Mesenchymal stem cell (in vitro differentiated cells and primary cell): ENCODE measurements around the gene BCL2L11.
A peak's percentile ranks its signal among the peaks of the same experiment; 100 is the strongest.

Source experiments
- DNase-seq: peaks from one replicate; pipeline ENCODE4 v3.0.0-alpha.2; 2013
- H2AFZ ChIP-seq: one replicate; pipeline ENCODE4 v1.6.1; 2013; ENCODE audit warnings: low read depth, mild to moderate bottlenecking, control low read depth, inconsistent platforms, low read length, moderate library complexity
- H2AK5ac ChIP-seq: 2 replicates; pipeline ENCODE4 v1.6.1; 2013; ENCODE audit warnings: low read length, moderate library complexity, mild to moderate bottlenecking, inconsistent platforms; ENCODE audit not compliant: severe bottlenecking
- H2BK120ac ChIP-seq: one replicate; pipeline ENCODE4 v1.6.1; 2013; ENCODE audit warnings: low read depth, mild to moderate bottlenecking, inconsistent platforms, low read length, moderate library complexity
- H2BK12ac ChIP-seq, 2 experiments: one replicate each; pipeline ENCODE4 v1.6.1; 2013; ENCODE audit warnings: inconsistent platforms in 2 of 2, low read length in 2 of 2, mild to moderate bottlenecking in 2 of 2, moderate library complexity in 2 of 2, control low read depth in 1 of 2
- H2BK15ac ChIP-seq: one replicate; pipeline ENCODE4 v1.6.1; 2013; ENCODE audit warnings: mild to moderate bottlenecking, low read depth, inconsistent platforms; ENCODE audit not compliant: poor library complexity, severe bottlenecking
- H2BK5ac ChIP-seq: 2 replicates; pipeline ENCODE4 v1.6.1; 2013; ENCODE audit warnings: low read depth, mild to moderate bottlenecking, low read length, control low read depth, inconsistent platforms; ENCODE audit not compliant: poor library complexity, severe bottlenecking
- H3K14ac ChIP-seq, 2 experiments: one replicate each; pipeline ENCODE4 v1.6.1; 2013; ENCODE audit warnings: inconsistent platforms in 2 of 2, low read length in 2 of 2, control low read depth in 1 of 2, mild to moderate bottlenecking in 1 of 2, moderate library complexity in 1 of 2
- H3K18ac ChIP-seq, 2 experiments: one replicate each; pipeline ENCODE4 v1.6.1; 2013; ENCODE audit warnings: inconsistent platforms in 2 of 2, low read length in 2 of 2, control low read depth in 1 of 2, low read depth in 1 of 2, mild to moderate bottlenecking in 1 of 2
- H3K23ac ChIP-seq, 2 experiments: one replicate each; pipeline ENCODE4 v1.6.1; 2013; ENCODE audit warnings: inconsistent platforms in 2 of 2, low read length in 2 of 2, mild to moderate bottlenecking in 2 of 2, moderate library complexity in 2 of 2, control low read depth in 1 of 2
- H3K27ac ChIP-seq: 2 replicates; pipeline ENCODE4 v1.5.1; 2013; ENCODE audit warnings: mild to moderate bottlenecking, moderate library complexity, low read length, control low read depth, inconsistent platforms; ENCODE audit not compliant: poor library complexity, severe bottlenecking
- H3K27me3 ChIP-seq, 2 experiments: 2 replicates each; pipeline versions ENCODE4 v1.6.1 to v1.7.0; 2013; ENCODE audit warnings: low read length in 2 of 2, mild to moderate bottlenecking in 2 of 2, moderate library complexity in 2 of 2, control low read depth in 1 of 2, inconsistent platforms in 1 of 2; ENCODE audit not compliant: control insufficient read depth in 1 of 2, insufficient read depth in 1 of 2
- H3K36me3 ChIP-seq, 2 experiments: 2 replicates each; pipeline versions ENCODE4 v1.6.1 to v1.7.0; 2013; ENCODE audit warnings: low read length in 2 of 2, control low read depth in 1 of 2, inconsistent platforms in 1 of 2, low read depth in 1 of 2, mild to moderate bottlenecking in 1 of 2; ENCODE audit not compliant: insufficient read depth in 2 of 2, control insufficient read depth in 1 of 2
- H3K4ac ChIP-seq, 2 experiments: one replicate each; pipeline ENCODE4 v1.6.1; 2013; ENCODE audit warnings: inconsistent platforms in 2 of 2, low read length in 2 of 2, mild to moderate bottlenecking in 2 of 2, moderate library complexity in 2 of 2, control low read depth in 1 of 2, low read depth in 1 of 2
- H3K4me1 ChIP-seq: 2 replicates; pipeline ENCODE4 v1.6.1; 2013; ENCODE audit warnings: low read depth, low read length, control low read depth; ENCODE audit not compliant: control insufficient read depth, insufficient read depth
- H3K4me2 ChIP-seq: 2 replicates; pipeline ENCODE4 v1.6.1; 2013; ENCODE audit warnings: low read length, mild to moderate bottlenecking, inconsistent platforms; ENCODE audit not compliant: poor library complexity, severe bottlenecking
- H3K4me3 ChIP-seq, 2 experiments: 2 replicates each; pipeline versions ENCODE4 v1.5.1 to v1.7.0; 2013; ENCODE audit warnings: low read length in 2 of 2, mild to moderate bottlenecking in 2 of 2, control low read depth in 1 of 2, low read depth in 1 of 2; ENCODE audit not compliant: insufficient read depth in 1 of 2
- H3K79me1 ChIP-seq: replicated peaks from 2 replicates; pipeline ENCODE4 v1.6.1; 2013; ENCODE audit warnings: mild to moderate bottlenecking, control low read depth, low read length, inconsistent platforms; ENCODE audit not compliant: poor library complexity, severe bottlenecking
- H3K9ac ChIP-seq: 2 replicates; pipeline ENCODE4 v1.7.0; 2013; ENCODE audit warnings: mild to moderate bottlenecking, low read length, moderate library complexity
- H3K9me3 ChIP-seq: 2 replicates; pipeline ENCODE4 v1.7.0; 2013; ENCODE audit warnings: mild to moderate bottlenecking, low read length; ENCODE audit not compliant: control insufficient read depth
- H4K8ac ChIP-seq: one replicate; pipeline ENCODE4 v1.6.1; 2013; ENCODE audit warnings: inconsistent platforms, mild to moderate bottlenecking, low read length, moderate library complexity
- H4K91ac ChIP-seq: one replicate; pipeline ENCODE4 v1.6.1; 2013; ENCODE audit warnings: mild to moderate bottlenecking, low read length, inconsistent platforms
- WGBS: methylation state at CpG from one replicate; pipeline ENCODE4 v1.1.7; 2013; ENCODE audit warnings: mixed read lengths; 5-methylcytosine and 5-hydroxymethylcytosine counted together

Gene BCL2L11

GRCh38 chr2:111113838-111114237 lies 6.9 kb upstream of the BCL2L11 start:
- no peak overlapping the region for H3K4me3 ChIP-seq
- no peak overlapping the region for H3K27ac ChIP-seq
- no peak overlapping the region for H4K91ac ChIP-seq
- no peak overlapping the region for H2BK5ac ChIP-seq
- no peak overlapping the region for H4K8ac ChIP-seq
- H2AK5ac ChIP-seq = no peak overlapping the region
- H2BK15ac ChIP-seq = no peak overlapping the region
- no peaks in the 10 kb centered on the region for H3K36me3 ChIP-seq
- H3K18ac ChIP-seq = no peak overlapping the region
- no peaks in the 10 kb centered on the region for H3K9me3 ChIP-seq
- no peak overlapping the region for H3K9ac ChIP-seq
- no peak overlapping the region for H3K4ac ChIP-seq
- no peaks in the 10 kb centered on the region for H3K79me1 ChIP-seq
- peaks cover 14% of the 10 kb centered on the region for H3K4me1 ChIP-seq
- DNase-seq = no peak
- H3K14ac ChIP-seq = no peak overlapping the region
- H3K27me3 ChIP-seq = peaks cover 26 to 36% of the 10 kb centered on the region in 2 experiments
- 91% methylated on average over 1 of the region's 1 CpG for WGBS
- no peak overlapping the region for H3K23ac ChIP-seq
- no peak overlapping the region for H2BK12ac ChIP-seq
- no peak overlapping the region for H2BK120ac ChIP-seq
- H2AFZ ChIP-seq = no peak overlapping the region
- H3K4me2 ChIP-seq = no peak overlapping the region

- H3K27me3 ChIP-seq = peaks cover 38 to 48% of the 10 kb centered on the region in 2 experiments
- H3K9ac ChIP-seq = no peak overlapping the region
- no peak overlapping the region for H2BK12ac ChIP-seq
- H3K14ac ChIP-seq = no peak overlapping the region
- no peak overlapping the region for H3K4me3 ChIP-seq
- no peak overlapping the region for H2AK5ac ChIP-seq
- no peak overlapping the region for H3K4me2 ChIP-seq
- no peak for DNase-seq
- no peak overlapping the region for H2BK120ac ChIP-seq
- H3K9me3 ChIP-seq = no peaks in the 10 kb centered on the region
- peaks cover 29% of the 10 kb centered on the region for H3K4me1 ChIP-seq
- WGBS = 79% methylated on average over 6 of the region's 7 CpGs
- no peaks in the 10 kb centered on the region for H3K36me3 ChIP-seq
- no peaks in the 10 kb centered on the region for H3K79me1 ChIP-seq
- no peak overlapping the region for H3K4ac ChIP-seq
- no peak overlapping the region for H2BK5ac ChIP-seq
- no peak overlapping the region for H2AFZ ChIP-seq
- H3K23ac ChIP-seq = no peak overlapping the region
- no peak overlapping the region for H3K27ac ChIP-seq
- H4K8ac ChIP-seq = no peak overlapping the region
- H2BK15ac ChIP-seq = no peak overlapping the region
- H3K18ac ChIP-seq = no peak overlapping the region
- H4K91ac ChIP-seq = no peak overlapping the region
Measured at GRCh38 chr2:111116011-111116746, 4.5 kb upstream of the BCL2L11 start.

- H3K79me1 ChIP-seq = peaks cover 2% of the 10 kb centered on the region
- H3K4me3 ChIP-seq = peak overlapping the region; percentile 46 to 81
- no peak overlapping the region for H3K27ac ChIP-seq
- no peak overlapping the region for H2BK15ac ChIP-seq
- no peak overlapping the region for H4K8ac ChIP-seq
- H3K23ac ChIP-seq = no peak overlapping the region
- H2BK120ac ChIP-seq = no peak overlapping the region
- 17% methylated on average over 26 of the region's 30 CpGs for WGBS
- peaks cover 35% of the 10 kb centered on the region for H3K4me1 ChIP-seq
- no peaks in the 10 kb centered on the region for H3K36me3 ChIP-seq
- H2BK5ac ChIP-seq = no peak overlapping the region
- no peak overlapping the region for H3K4ac ChIP-seq
- peak; percentile 73 for DNase-seq
- peak overlapping the region; percentile 14 for H3K9ac ChIP-seq
- no peak overlapping the region for H2AK5ac ChIP-seq
- H2BK12ac ChIP-seq = no peak overlapping the region
- no peak overlapping the region for H3K14ac ChIP-seq
- no peaks in the 10 kb centered on the region for H3K9me3 ChIP-seq
- H4K91ac ChIP-seq = no peak overlapping the region
- H3K4me2 ChIP-seq = peak overlapping the region; percentile 99
- H3K18ac ChIP-seq = no peak overlapping the region
- peak overlapping the region; percentile 62 for H2AFZ ChIP-seq
- H3K27me3 ChIP-seq = peaks cover 38 to 48% of the 10 kb centered on the region in 2 experiments
Measured at GRCh38 chr2:111116843-111117597, 3.7 kb upstream of the BCL2L11 start.
